H9 (cell line): Measurements from ENCODE around the gene BLOC1S6. TPM values are rescaled to one million over a fixed set of nuclear protein-coding genes. Genes with fewer than 3 reads are reported as not detected.

Experiments used
- DNase-seq: peaks from one replicate; pipeline ENCODE4 v3.0.0-alpha.2; 2017
- H2AFZ ChIP-seq: one replicate; pipeline ENCODE4 v1.6.1; 2013; ENCODE audit warnings: mild to moderate bottlenecking, low read length, control low read depth, moderate library complexity
- H2AK5ac ChIP-seq: 2 replicates; pipeline ENCODE4 v1.6.1; 2013; ENCODE audit warnings: low read length, control low read depth, mixed read lengths; ENCODE audit not compliant: insufficient read length
- H2BK120ac ChIP-seq: one replicate; pipeline ENCODE4 v1.6.1; 2013; ENCODE audit warnings: low read depth, mild to moderate bottlenecking, low read length, control low read depth, inconsistent platforms; ENCODE audit not compliant: poor library complexity, severe bottlenecking
- H2BK12ac ChIP-seq: 2 replicates; pipeline ENCODE4 v1.6.1; 2013; ENCODE audit warnings: low read length, control low read depth, mixed read lengths, low read depth; ENCODE audit not compliant: insufficient read length
- H2BK15ac ChIP-seq: 2 replicates; pipeline ENCODE4 v1.6.1; 2013; ENCODE audit warnings: low read depth, low read length, control low read depth
- H2BK20ac ChIP-seq: one replicate; pipeline ENCODE4 v1.6.1; 2013; ENCODE audit warnings: low read depth, mild to moderate bottlenecking, low read length, control low read depth, inconsistent platforms; ENCODE audit not compliant: poor library complexity, severe bottlenecking
- H2BK5ac ChIP-seq: 2 replicates; pipeline ENCODE4 v1.6.1; 2013; ENCODE audit warnings: low read length, control low read depth, mixed read lengths; ENCODE audit not compliant: insufficient read length
- H3K14ac ChIP-seq: 2 replicates; pipeline ENCODE4 v1.6.1; 2013; ENCODE audit warnings: low read length, control low read depth; ENCODE audit not compliant: insufficient read depth
- H3K18ac ChIP-seq: 2 replicates; pipeline ENCODE4 v1.6.1; 2013; ENCODE audit warnings: low read depth, mild to moderate bottlenecking, mixed read lengths, low read length, control low read depth; ENCODE audit not compliant: insufficient read length
- H3K23ac ChIP-seq: 2 replicates; pipeline ENCODE4 v1.6.1; 2013; ENCODE audit warnings: low read length, control low read depth, mixed read lengths, low read depth; ENCODE audit not compliant: insufficient read length
- H3K23me2 ChIP-seq: 2 replicates; pipeline ENCODE4 v1.6.1; 2013; ENCODE audit warnings: low read depth, mild to moderate bottlenecking, mixed read lengths, low read length, control low read depth; ENCODE audit not compliant: insufficient read length, poor library complexity, severe bottlenecking
- H3K27ac ChIP-seq: 2 replicates; pipeline ENCODE4 v1.5.1; 2013; ENCODE audit warnings: low read length, control low read depth, mixed read lengths, low read depth; ENCODE audit not compliant: insufficient read length
- H3K27me3 ChIP-seq: 2 replicates; pipeline ENCODE4 v1.6.1; 2013; ENCODE audit warnings: low read length, control low read depth, inconsistent platforms; ENCODE audit not compliant: insufficient read depth
- H3K4ac ChIP-seq: 2 replicates; pipeline ENCODE4 v1.6.1; 2013; ENCODE audit warnings: low read depth, mild to moderate bottlenecking, control low read depth, inconsistent platforms, low read length, moderate library complexity
- H3K4me1 ChIP-seq: 2 replicates; pipeline ENCODE4 v1.6.1; 2013; ENCODE audit warnings: low read length, control low read depth, inconsistent platforms; ENCODE audit not compliant: insufficient read depth
- H3K4me2 ChIP-seq: 2 replicates; pipeline ENCODE4 v1.6.1; 2013; ENCODE audit warnings: low read length, control low read depth, mixed read lengths; ENCODE audit not compliant: insufficient read length, insufficient read depth
- H3K56ac ChIP-seq: 2 replicates; pipeline ENCODE4 v1.6.1; 2013; ENCODE audit warnings: low read depth, mild to moderate bottlenecking, mixed read lengths, low read length, control low read depth; ENCODE audit not compliant: insufficient read length
- H3K79me1 ChIP-seq: 2 replicates; pipeline ENCODE4 v1.6.1; 2013; ENCODE audit warnings: low read depth, mild to moderate bottlenecking, moderate library complexity, low read length, control low read depth, inconsistent platforms; ENCODE audit not compliant: insufficient read depth, poor library complexity, severe bottlenecking
- H3K79me2 ChIP-seq: 2 replicates; pipeline ENCODE4 v1.6.1; 2013; ENCODE audit warnings: low read length, control low read depth, inconsistent platforms; ENCODE audit not compliant: insufficient read depth
- H3K9ac ChIP-seq: 2 replicates; pipeline ENCODE4 v1.6.1; 2013; ENCODE audit warnings: low read length, control low read depth, mixed read lengths; ENCODE audit not compliant: insufficient read length; ENCODE audit errors: extremely low read depth
- H3K9me3 ChIP-seq: one replicate; pipeline ENCODE4 v1.6.1; 2013; ENCODE audit warnings: low read depth, low read length, inconsistent platforms; ENCODE audit not compliant: control insufficient read depth
- H3T11ph ChIP-seq: one replicate; pipeline ENCODE4 v1.6.1; 2013; ENCODE audit warnings: mild to moderate bottlenecking, low read length, control low read depth, inconsistent platforms
- H4K20me1 ChIP-seq: one replicate; pipeline ENCODE4 v1.6.1; 2013; ENCODE audit not compliant: control insufficient read depth, insufficient read length, insufficient read depth
- H4K5ac ChIP-seq: 2 replicates; pipeline ENCODE4 v1.6.1; 2013; ENCODE audit warnings: low read depth, mild to moderate bottlenecking, mixed read lengths, low read length, control low read depth; ENCODE audit not compliant: insufficient read length
- H4K8ac ChIP-seq: replicated peaks from 2 replicates; pipeline ENCODE4 v1.6.1; 2013; ENCODE audit warnings: low read length, control low read depth, mixed read lengths, low read depth; ENCODE audit not compliant: insufficient read length
- H4K91ac ChIP-seq: 2 replicates; pipeline ENCODE4 v1.6.1; 2013; ENCODE audit warnings: low read depth, mild to moderate bottlenecking, moderate library complexity, mixed read lengths, low read length, control low read depth; ENCODE audit not compliant: insufficient read length
- H3K27ac Mint-ChIP-seq, 3 experiments: 2 replicates in 2 of 3; 3 replicates in 1 of 3; pipeline ENCODE4 v1.8.0; 2020 to 2021; ENCODE audit warnings: mixed read lengths in 3 of 3, mild to moderate bottlenecking in 1 of 3, moderate library complexity in 1 of 3
- H3K27me3 Mint-ChIP-seq: 2 replicates; pipeline ENCODE4 v1.8.0; 2021; ENCODE audit warnings: low read depth, mild to moderate bottlenecking, moderate library complexity, mixed read lengths
- H3K36me3 Mint-ChIP-seq, 3 experiments: 2 replicates in 2 of 3; 3 replicates in 1 of 3; pipeline ENCODE4 v1.8.0; 2020 to 2021; ENCODE audit warnings: low read depth in 3 of 3, mixed read lengths in 3 of 3; ENCODE audit not compliant: insufficient read depth in 1 of 3
- H3K4me1 Mint-ChIP-seq, 2 experiments: 2 replicates each; pipeline ENCODE4 v1.8.0; 2020; ENCODE audit warnings: mixed read lengths in 2 of 2
- H3K4me3 Mint-ChIP-seq, 2 experiments: 2 replicates in 1 of 2; 3 replicates in 1 of 2; pipeline ENCODE4 v1.8.0; 2020 to 2021; ENCODE audit warnings: mild to moderate bottlenecking in 2 of 2, mixed read lengths in 2 of 2, moderate library complexity in 1 of 2
- H3K9me3 Mint-ChIP-seq, 2 experiments: 2 replicates in 1 of 2; 3 replicates in 1 of 2; pipeline ENCODE4 v1.8.0; 2020; ENCODE audit warnings: mild to moderate bottlenecking in 2 of 2, mixed read lengths in 2 of 2, moderate library complexity in 1 of 2
- WGBS: extraction: QIAGEN DNeasy Blood & Tissue Kit; methylation state at CpG from one replicate; pipeline ENCODE4 v1.1.7; 2013; ENCODE audit warnings: missing lambda C conversion rate, low lambda C conversion rate, mixed read lengths; ENCODE audit not compliant: insufficient read length; ENCODE audit errors: extremely low coverage; 5-methylcytosine and 5-hydroxymethylcytosine counted together
- total RNA-seq: library from RNA; stranded (reverse); gene quantifications from 2 replicates; pipeline ENCODE4 v1.2.1, GENCODE V29; 2021
- TF ChIP-seq, protein P1 (sequence below): fragments of 200-600 bp; sonication (generic); conservative IDR thresholded peaks from 3 replicates; pipeline ENCODE4 v1.8.0; 2021; ENCODE audit warnings: antibody characterized with exemption, mild to moderate bottlenecking

Gene BLOC1S6
- total RNA-seq, 1 experiment from 2014 or later: 36.9 TPM

GRCh38 chr15:45604326-45604725 lies 17.1 kb downstream of the BLOC1S6 start:
- no peak for DNase-seq

More at GRCh38 chr15:45604326-45604725, 17.1 kb downstream of the BLOC1S6 start:
- H3K9me3 Mint-ChIP-seq: no peaks in the 10 kb centered on the region
- Histone ChIP-seq H4K91ac (no peak overlapping the region), H2BK20ac (no peak overlapping the region), H3K27ac (no peak overlapping the region), H3K14ac (no peak overlapping the region), H2BK120ac (no peak overlapping the region), H3K4me2 (no peak overlapping the region), H3K79me1 (peaks cover 3% of the 10 kb centered on the region), H4K20me1 (no peaks in the 10 kb centered on the region), H3K4ac (no peak overlapping the region), H3K4me1 (no peaks in the 10 kb centered on the region), H3K56ac (no peak overlapping the region), H4K8ac (no peak overlapping the region), H3T11ph (no peak overlapping the region), H2AFZ (no peak overlapping the region), H2BK15ac (no peak overlapping the region), H3K9ac (no peak overlapping the region), H3K23me2 (no peaks in the 10 kb centered on the region), H2BK12ac (no peak overlapping the region), H3K79me2 (no peaks in the 10 kb centered on the region), H3K9me3 (no peaks in the 10 kb centered on the region), H3K27me3 (no peaks in the 10 kb centered on the region), H3K23ac (no peak overlapping the region), H2BK5ac (no peak overlapping the region), H4K5ac (no peak overlapping the region), H2AK5ac (no peak overlapping the region), H3K18ac (no peak overlapping the region)
- no peak overlapping the region for H3K27ac Mint-ChIP-seq
- TF ChIP-seq, protein P1, sequence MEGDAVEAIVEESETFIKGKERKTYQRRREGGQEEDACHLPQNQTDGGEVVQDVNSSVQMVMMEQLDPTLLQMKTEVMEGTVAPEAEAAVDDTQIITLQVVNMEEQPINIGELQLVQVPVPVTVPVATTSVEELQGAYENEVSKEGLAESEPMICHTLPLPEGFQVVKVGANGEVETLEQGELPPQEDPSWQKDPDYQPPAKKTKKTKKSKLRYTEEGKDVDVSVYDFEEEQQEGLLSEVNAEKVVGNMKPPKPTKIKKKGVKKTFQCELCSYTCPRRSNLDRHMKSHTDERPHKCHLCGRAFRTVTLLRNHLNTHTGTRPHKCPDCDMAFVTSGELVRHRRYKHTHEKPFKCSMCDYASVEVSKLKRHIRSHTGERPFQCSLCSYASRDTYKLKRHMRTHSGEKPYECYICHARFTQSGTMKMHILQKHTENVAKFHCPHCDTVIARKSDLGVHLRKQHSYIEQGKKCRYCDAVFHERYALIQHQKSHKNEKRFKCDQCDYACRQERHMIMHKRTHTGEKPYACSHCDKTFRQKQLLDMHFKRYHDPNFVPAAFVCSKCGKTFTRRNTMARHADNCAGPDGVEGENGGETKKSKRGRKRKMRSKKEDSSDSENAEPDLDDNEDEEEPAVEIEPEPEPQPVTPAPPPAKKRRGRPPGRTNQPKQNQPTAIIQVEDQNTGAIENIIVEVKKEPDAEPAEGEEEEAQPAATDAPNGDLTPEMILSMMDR: no peak
- H3K4me3 Mint-ChIP-seq: no peak overlapping the region
- no peaks in the 10 kb centered on the region for H3K27me3 Mint-ChIP-seq
- peaks cover 0 to 18% (median 15%) of the 10 kb centered on the region in 3 experiments; a peak in 5 of 7 replicates for H3K36me3 Mint-ChIP-seq
- no peaks in the 10 kb centered on the region for H3K4me1 Mint-ChIP-seq
- WGBS: no CpG with 5 or more reads among the region's 1 CpG
